Subcutaneous adipose tissue (tissue), 4 donors: ENCODE results near the gene SPATS1. TPM values are rescaled to one million over a fixed set of nuclear protein-coding genes. Genes with fewer than 3 reads are reported as not detected.

Source experiments
- total RNA-seq, 4 donors: library from RNA; depleted of rRNA; stranded (reverse); fragments of >200 nt; gene quantifications; one replicate each; pipeline ENCODE4 v1.1.0, GENCODE V29; 2016
- TF ChIP-seq, protein P1 (sequence below): fragments of 450-650 bp; IDR thresholded peaks from one replicate; pipeline ENCODE4 v1.5.1; 2016; ENCODE audit warnings: low read depth, mild to moderate bottlenecking, control low read depth, antibody characterized with exemption, moderate library complexity

Gene SPATS1
- total RNA-seq, 4 donors from 2014 or later = not detected

DNA sequence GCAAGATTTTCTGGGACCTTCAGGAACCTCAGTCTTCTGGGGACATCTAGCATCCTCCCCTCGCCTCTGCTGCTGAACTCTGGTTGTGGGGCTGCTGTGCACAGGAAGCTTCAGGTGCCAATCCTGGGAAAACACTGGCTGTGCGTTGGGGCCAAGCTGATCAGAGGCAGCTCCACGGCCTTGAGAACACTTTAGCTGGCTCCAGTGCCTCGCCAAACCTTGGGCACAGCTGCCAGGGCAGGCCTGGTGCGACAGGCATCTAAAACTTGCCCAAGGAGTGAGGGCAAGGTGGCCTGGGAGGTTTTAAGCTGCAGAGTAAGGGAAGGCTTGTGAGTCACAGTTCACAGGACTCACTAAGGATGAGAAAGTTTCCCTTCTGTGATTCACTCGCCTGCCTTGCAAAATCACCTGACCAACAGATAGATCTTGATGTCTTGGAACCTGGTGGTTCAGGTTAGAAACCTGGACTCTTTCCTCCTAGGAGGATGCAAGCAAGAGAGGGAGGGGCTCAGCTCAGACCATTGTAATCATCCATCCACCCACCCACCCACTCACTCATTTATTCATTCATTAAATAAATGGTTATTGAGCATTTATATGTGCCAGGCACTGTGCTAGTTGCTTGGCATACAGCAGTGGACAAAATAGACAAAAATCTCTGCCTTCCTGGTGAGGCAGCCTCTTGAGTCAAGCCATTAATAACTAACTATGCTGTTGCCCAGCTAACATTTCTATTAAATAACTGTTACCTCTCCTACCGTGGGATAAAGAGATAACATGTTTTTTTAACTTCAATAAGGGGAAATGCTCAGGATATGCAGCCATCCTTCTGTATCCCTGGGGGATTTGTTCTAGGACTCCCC is 2.5 kb upstream of the SPATS1 start:
- TF ChIP-seq, protein P1, sequence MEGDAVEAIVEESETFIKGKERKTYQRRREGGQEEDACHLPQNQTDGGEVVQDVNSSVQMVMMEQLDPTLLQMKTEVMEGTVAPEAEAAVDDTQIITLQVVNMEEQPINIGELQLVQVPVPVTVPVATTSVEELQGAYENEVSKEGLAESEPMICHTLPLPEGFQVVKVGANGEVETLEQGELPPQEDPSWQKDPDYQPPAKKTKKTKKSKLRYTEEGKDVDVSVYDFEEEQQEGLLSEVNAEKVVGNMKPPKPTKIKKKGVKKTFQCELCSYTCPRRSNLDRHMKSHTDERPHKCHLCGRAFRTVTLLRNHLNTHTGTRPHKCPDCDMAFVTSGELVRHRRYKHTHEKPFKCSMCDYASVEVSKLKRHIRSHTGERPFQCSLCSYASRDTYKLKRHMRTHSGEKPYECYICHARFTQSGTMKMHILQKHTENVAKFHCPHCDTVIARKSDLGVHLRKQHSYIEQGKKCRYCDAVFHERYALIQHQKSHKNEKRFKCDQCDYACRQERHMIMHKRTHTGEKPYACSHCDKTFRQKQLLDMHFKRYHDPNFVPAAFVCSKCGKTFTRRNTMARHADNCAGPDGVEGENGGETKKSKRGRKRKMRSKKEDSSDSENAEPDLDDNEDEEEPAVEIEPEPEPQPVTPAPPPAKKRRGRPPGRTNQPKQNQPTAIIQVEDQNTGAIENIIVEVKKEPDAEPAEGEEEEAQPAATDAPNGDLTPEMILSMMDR = no peak

DNA sequence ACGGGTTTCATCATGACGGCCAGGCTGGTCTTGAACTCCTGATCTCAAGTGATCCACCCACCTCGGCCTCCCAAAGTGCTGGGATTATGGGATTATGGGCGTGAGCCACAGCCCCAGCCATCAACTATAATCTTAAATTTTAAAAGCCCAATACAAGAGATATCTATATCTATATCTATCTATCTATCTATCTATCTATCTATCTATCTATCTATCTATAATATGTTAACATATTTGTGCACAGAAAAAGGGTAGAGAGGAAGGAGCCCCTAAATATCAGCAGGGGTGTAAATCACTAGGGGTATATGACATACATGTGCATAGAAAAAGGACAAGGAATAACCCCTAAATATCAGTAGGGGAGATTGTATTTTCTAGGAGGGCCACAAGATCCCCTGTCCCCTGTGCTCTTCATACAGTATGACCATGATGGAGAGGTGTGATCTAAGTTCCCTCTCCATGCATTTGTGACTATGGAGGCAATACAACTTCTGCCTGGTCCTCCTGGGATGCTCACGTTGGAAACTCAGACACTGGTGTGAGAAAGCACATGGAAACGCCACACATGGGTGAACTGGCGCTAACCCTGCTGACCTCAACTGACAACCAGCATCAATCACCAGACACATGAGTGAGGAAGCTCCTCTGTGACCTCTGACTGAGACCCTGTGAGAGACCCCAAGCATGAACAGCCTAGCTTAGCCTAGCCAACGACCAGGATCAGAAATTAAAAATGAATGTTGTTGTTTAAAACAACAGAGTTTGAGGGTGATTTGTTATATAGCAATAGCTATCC is 1.2 kb upstream of the SPATS1 start:
- TF ChIP-seq, protein P1 = no peak

DNA sequence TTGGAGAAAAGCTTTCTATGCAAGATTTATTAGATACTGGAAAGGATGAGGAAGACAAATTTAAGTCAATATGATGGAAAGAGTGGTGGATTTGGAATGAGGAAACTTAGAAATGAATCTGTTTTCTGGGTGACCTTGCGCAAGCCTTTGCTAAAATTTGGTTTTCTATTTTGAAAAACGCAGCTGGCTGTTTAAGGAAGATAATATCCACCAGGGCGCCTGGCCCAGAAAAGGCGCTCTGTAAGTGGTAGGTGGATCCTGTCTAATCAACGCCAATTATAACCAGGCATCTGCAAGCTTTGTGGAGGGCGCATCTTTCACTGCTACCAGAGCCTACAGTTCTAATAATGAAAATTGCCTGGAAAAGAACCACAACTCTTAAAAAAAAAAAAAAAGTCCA is 398 bp upstream of the SPATS1 start:
- TF ChIP-seq, protein P1 = no peak

DNA sequence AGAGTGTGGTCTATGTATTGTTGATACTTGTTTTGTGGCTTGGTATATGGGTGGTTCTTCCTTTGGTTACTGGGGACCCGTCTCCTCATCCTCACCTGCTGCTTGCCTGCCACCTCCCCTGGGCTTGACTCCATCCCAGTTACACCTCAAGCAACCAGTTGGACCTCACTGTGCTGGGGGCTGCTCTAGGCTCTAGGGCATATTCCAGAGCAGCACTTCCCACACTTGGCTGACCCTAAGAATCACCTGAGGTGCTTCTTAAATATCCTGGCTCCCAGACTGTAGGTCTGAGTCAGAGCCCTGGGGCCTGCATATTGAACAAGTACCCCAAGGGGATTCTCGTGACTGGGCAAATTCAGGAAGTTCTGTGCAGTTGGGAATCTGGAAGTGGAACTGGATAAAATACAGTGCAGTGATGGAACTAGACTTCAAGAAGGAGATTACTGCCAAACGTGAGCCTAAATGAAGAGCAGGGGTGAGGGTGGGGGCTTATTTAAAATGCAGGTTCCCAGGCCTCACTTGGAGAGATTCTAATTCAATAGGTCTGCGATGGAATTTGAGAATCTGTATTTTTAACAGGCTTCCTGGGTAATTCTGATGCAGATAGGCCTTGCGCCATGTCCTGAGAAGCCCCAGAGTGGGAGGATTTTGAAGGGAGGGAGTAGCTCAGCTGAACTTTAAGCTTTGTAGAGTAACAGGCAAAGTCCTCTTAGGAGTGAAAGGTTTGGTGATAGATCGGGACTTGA is 7.6 kb downstream of the SPATS1 start:
- TF ChIP-seq, protein P1 = no peak

DNA sequence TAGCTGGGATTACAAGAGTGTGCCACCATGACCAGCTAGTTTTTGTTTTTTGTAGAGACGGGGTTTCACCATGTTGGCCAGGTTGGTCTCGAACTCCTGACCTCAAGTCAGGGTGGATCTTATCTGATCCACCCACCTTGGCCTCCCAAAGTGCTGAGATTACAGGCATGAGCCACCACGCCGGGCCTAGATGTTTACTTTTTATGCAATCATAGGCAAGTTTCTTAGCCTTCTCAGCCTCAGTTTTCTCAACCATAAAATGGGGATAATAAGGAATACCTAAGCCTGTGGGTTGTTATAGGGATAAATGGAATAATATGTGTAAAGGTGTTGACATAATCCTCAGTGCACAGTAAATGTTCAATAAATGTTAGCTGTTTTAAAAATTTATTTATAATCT is 9.8 kb downstream of the SPATS1 start:
- TF ChIP-seq, protein P1 = no peak

DNA sequence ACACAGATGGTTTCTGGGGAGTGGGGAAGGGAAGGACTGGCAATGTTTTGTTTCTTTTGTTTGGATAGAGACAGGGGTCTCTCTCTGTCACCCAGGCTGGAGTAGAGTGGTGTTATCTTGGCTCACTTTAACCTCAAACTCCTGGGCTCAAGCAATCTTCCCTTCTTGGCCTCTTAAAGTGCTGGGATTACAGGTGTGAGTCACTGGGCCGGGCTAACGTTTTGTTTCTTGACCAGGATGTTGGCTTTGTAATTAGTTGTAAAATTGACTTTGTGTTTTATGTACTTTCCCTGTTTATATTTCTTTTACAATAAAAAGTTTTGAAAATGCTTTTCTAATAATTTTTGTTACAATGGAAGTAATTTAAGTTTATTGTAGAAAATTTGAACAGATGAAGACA is 10.9 kb downstream of the SPATS1 start:
- TF ChIP-seq, protein P1 = no peak
